ENCODE measurements around the gene RPL32. TPM values are rescaled to one million over a fixed set of nuclear protein-coding genes. Genes with fewer than 3 reads are reported as not detected.
"Not testable (repeated sequence)": the region's sequence is repeated elsewhere in the genome, so short reads cannot be mapped to it uniquely, and the experiment has no call there.

RPL32 gene
- total and polyA plus RNA-seq, 5 donors: 993 to 1,539 (median 1,038) TPM

DNA sequence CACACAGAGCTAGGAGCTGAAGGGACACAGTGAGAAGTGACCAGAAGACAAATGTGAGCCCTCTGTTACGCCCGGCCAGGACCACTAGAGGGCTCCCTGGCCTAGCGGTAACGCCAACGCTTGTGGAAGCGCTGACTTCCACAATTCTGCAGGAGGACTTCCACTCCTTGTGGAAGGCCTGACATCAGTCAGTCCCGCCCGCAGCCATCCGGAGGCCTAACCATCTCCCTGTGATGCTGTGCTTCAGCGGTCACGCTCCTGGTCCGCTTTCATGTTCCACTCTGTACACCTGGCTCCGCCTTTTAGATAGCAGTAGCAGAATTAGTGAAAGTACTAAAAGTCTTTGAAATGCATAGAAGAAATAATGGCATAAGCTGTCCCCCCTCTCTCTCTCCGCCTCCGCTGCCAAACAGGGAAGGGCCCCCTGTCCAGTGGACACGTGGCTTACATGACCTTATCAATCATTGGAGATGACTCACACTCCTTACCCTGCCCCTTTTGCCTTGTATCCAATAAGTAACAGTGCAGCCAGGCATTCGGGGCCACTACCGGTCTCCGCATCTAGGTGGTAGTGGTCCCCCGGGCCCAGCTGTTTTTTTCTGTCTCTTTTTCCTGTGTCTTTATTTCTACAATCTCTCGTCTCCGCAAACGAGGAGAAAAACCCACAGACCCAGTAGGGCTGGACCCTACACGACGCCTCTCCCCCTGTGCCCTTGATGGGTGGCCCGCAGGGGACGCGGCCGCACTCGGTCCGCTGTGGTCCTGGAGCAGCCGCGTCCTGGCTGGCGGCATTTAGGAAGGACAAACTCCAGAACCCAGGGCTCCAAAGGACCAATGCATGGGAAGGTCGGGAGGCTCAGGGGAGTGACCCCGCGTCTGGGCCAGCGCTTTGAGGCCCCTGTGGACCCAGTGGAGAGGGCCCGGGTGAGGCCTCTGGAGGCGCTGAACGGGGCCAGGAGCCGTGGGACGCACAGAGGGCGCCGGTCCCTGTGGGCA, 27.0 kb upstream of the RPL32 start:
- Histone ChIP-seq H3K27ac (ENCODE audit: low read length) (no peak overlapping the region), H3K9me3 (ENCODE audit: control insufficient read depth, low read length) (no peaks in the 10 kb centered on the region), H3K4me3 (ENCODE audit: low read length) (peak overlapping the region; percentile 21), H3K4me1 (ENCODE audit: control insufficient read depth, insufficient read depth, low read length) (no peaks in the 10 kb centered on the region), H3K27me3 (ENCODE audit: control insufficient read depth, insufficient read depth) (no peaks in the 10 kb centered on the region)
- intact Hi-C loops (cut with DNase I): loop anchor here in 1 of 4 donors (10.0 kb wide), 1 partner anchor 734 kb away; no protein-coding TSS in a partner anchor
- 29% methylated on average over 45 of the region's 45 CpGs for WGBS
- DNase-seq: peak; percentile 87 to 94 (median 92)
- ATAC-seq: peak; percentile 91 to 92

DNA sequence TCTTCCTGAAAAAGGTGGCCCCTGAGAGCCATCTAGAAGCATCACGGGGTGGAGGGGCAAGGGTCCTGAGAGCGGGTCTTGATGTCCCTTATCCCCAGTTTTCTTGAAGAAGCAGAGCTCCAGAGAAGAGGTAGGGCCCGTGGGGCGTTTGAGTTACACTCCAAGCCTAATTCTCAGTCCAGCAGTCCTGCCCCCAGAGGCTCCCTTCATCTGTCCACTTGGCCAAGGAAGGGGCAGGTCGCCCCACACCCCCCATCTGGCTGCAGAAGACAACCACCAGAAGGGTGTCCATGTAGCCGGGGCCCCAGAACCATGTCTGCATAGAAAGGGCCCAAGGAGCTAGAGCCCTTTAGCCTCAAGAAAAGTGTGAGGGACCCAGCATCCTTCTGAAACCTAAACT, 25.5 kb upstream of the RPL32 start:
- intact Hi-C loops (cut with DNase I): loop anchor here in 1 of 4 donors (10.0 kb wide), 1 partner anchor 732 kb away; no protein-coding TSS in a partner anchor
- no peak for ATAC-seq
- Histone ChIP-seq H3K27me3 (ENCODE audit: control insufficient read depth, insufficient read depth) (no peaks in the 10 kb centered on the region), H3K4me1 (ENCODE audit: control insufficient read depth, insufficient read depth, low read length) (no peaks in the 10 kb centered on the region), H3K9me3 (ENCODE audit: control insufficient read depth, low read length) (no peaks in the 10 kb centered on the region), H3K4me3 (ENCODE audit: low read length) (no peak overlapping the region), H3K27ac (ENCODE audit: low read length) (no peak overlapping the region)
- 83% methylated on average over 6 of the region's 6 CpGs for WGBS
- DNase-seq: no peak

DNA sequence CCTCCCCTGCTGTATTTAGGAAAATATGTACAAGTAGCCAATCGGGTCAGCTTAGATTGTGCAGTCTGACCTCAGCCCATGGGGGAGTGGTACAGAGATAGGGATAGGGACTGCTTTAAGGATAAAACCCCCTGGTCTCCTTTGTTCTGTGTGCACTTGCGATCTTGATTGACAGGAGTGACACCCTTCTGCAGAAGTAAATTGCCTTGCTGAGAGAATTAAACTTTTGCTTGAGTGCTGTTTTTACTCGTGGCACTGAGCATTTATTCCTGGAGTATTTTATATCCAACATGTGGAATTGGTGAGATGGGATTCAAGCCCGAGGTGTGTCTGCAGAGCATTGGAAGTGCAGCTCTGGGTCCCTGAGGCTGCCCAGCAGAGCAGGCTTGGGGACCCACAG, 23.9 kb upstream of the RPL32 start:
- no peaks in the 10 kb centered on the region for H3K9me3 ChIP-seq (ENCODE audit: control insufficient read depth, low read length)
- no peak overlapping the region for H3K27ac ChIP-seq (ENCODE audit: low read length)
- DNase-seq: no peak
- no peaks in the 10 kb centered on the region for H3K4me1 ChIP-seq (ENCODE audit: control insufficient read depth, insufficient read depth, low read length)
- no peak for ATAC-seq
- intact Hi-C loops (cut with DNase I): loop anchor here in 1 of 4 donors (10.0 kb wide), 1 partner anchor 730 kb away; no protein-coding TSS in a partner anchor
- 92% methylated on average over 4 of the region's 4 CpGs for WGBS
- H3K27me3 ChIP-seq (ENCODE audit: control insufficient read depth, insufficient read depth): no peaks in the 10 kb centered on the region
- H3K4me3 ChIP-seq (ENCODE audit: low read length): no peak overlapping the region

DNA sequence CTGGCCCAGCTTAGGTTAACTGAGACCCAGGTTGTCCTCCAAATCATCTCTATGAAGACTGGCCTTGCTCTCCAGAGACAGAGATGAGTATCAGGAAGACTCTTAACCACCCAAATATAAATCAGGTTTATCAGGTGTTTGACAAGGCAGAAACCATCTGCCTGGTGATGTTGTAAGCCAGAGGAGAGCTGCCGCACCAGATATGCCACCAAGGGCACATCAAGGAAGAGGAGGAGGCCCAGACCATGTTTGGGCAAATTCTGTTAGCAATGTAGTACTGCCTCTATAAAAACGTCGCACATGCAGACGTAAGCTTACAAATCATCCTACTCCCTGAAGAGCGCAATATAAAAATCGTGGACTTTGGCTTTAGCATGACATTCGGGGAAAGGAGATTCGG, 21.0 kb upstream of the RPL32 start:
- intact Hi-C loops (cut with DNase I): loop anchor here in 1 of 4 donors (10.0 kb wide), 1 partner anchor 728 kb away; no protein-coding TSS in a partner anchor
- Histone ChIP-seq H3K9me3 (ENCODE audit: control insufficient read depth, low read length) (no peaks in the 10 kb centered on the region), H3K27me3 (ENCODE audit: control insufficient read depth, insufficient read depth) (no peaks in the 10 kb centered on the region), H3K4me3 (ENCODE audit: low read length) (no peak overlapping the region), H3K27ac (ENCODE audit: low read length) (no peak overlapping the region), H3K4me1 (ENCODE audit: control insufficient read depth, insufficient read depth, low read length) (no peaks in the 10 kb centered on the region)
- no peak for ATAC-seq
- DNase-seq: no peak
- 91% methylated on average over 8 of the region's 8 CpGs for WGBS

DNA sequence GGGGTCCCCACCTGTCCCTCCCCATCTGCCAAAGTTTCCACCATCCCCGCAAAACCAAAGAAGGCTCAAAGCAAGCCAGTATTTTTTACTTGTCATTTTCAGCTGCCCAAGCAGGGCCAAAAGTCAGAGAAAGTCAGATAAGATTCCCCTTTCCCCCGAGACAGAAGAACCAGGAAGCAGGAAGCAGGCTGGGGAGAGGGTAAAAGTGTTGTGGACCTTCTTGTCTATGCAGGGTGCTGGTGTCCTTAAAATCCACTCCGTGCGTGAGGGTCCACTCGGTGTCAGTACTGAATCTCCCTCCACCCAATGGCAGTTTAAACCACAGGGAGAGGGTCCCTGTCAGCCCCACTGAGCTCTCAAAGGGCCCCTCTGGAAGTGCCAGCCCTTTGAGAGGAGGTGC, 20.2 kb upstream of the RPL32 start:
- Histone ChIP-seq H3K9me3 (ENCODE audit: control insufficient read depth, low read length) (no peaks in the 10 kb centered on the region), H3K4me3 (ENCODE audit: low read length) (no peak overlapping the region), H3K27ac (ENCODE audit: low read length) (no peak overlapping the region), H3K27me3 (ENCODE audit: control insufficient read depth, insufficient read depth) (no peaks in the 10 kb centered on the region), H3K4me1 (ENCODE audit: control insufficient read depth, insufficient read depth, low read length) (no peaks in the 10 kb centered on the region)
- no peak for ATAC-seq
- intact Hi-C loops (cut with DNase I): loop anchor here in 1 of 4 donors (10.0 kb wide), 1 partner anchor 727 kb away; no protein-coding TSS in a partner anchor
- WGBS: 63% methylated on average over 5 of the region's 5 CpGs
- DNase-seq: no peak

DNA sequence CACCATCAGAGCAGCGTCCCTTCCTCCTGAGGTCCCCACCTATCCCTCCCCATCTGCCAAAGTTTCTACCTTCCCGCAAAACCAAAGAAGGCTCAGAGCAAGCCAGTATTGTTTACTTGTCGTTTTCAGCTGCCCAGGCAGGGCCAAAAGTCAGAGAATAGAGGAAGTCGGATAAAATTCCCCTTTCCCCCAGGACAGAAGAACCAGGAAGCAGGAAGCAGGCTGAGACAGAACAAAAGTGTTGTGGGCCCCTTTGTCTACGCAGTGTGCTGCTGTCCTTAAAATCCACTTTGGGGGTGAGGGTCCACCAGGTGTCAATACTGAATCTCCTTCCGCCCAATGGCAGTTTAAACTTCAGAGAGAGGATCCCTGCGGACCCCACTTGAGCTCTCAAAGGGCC, 18.5 kb upstream of the RPL32 start:
- no peak overlapping the region for H3K27ac ChIP-seq (ENCODE audit: low read length)

DNA sequence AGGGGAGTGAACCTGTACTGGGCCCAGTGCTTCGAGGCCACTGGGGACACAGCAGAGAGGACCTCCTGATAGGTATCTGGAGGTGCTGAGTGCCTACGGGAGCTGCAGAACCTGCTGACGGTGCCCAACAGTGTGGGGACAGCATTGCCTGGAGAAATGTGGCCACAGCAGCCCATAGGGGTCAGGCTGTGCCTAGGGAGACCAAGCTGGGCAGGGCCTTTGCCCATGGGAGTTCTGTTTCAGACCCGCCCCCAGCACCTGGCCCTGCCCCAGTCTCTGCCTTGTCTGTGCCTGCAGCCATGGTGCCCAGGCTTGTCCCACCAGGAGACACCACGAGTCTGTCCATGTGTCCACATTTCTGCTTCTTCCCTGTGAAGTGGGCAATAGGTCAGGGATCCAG, 15.3 kb upstream of the RPL32 start:
- H3K27me3 ChIP-seq (ENCODE audit: control insufficient read depth, insufficient read depth): no peaks in the 10 kb centered on the region
- no peak overlapping the region for H3K4me3 ChIP-seq (ENCODE audit: low read length)
- DNase-seq: peak in 1 of 3 donors; percentile 43
- intact Hi-C loops (cut with DNase I): no loop called here
- WGBS: 86% methylated on average over 5 of the region's 5 CpGs
- no peaks in the 10 kb centered on the region for H3K9me3 ChIP-seq (ENCODE audit: control insufficient read depth, low read length)
- no peak for ATAC-seq
- no peaks in the 10 kb centered on the region for H3K4me1 ChIP-seq (ENCODE audit: control insufficient read depth, insufficient read depth, low read length)
- H3K27ac ChIP-seq (ENCODE audit: low read length): no peak overlapping the region

More for the DNA sequence above, 18.5 kb upstream of the RPL32 start:
- Histone ChIP-seq H3K4me3 (ENCODE audit: low read length) (no peak overlapping the region), H3K9me3 (ENCODE audit: control insufficient read depth, low read length) (no peaks in the 10 kb centered on the region), H3K4me1 (ENCODE audit: control insufficient read depth, insufficient read depth, low read length) (no peaks in the 10 kb centered on the region), H3K27me3 (ENCODE audit: control insufficient read depth, insufficient read depth) (no peaks in the 10 kb centered on the region)
- ATAC-seq (no peak), DNase-seq (peak in 1 of 3 donors; percentile 14)
- intact Hi-C loops (cut with DNase I): loop anchor here in 1 of 4 donors (10.0 kb wide), 1 partner anchor 725 kb away; no protein-coding TSS in a partner anchor
- 67% methylated on average over 7 of the region's 7 CpGs for WGBS

DNA sequence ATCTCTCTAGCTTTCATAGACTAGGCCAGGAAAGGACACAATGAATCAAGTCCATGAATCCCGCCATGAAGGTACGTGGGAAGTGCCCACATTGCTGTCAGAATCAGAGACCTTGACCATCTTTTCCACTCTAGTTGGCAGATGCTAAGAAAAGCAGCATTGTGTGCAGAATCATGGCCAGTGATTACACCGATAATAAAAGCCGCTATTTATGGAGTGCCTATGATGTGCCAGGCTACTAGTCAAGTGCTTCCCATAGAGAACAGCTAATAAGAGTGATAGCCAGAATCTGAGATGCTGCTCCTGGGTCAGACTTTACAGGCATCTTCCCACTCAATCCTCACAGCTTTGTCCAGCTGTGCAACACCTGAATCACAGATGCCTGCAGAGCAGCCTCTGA, 13.2 kb upstream of the RPL32 start:
- Histone ChIP-seq H3K4me3 (ENCODE audit: low read length) (no peak overlapping the region), H3K4me1 (ENCODE audit: control insufficient read depth, insufficient read depth, low read length) (no peaks in the 10 kb centered on the region), H3K27me3 (ENCODE audit: control insufficient read depth, insufficient read depth) (no peaks in the 10 kb centered on the region), H3K9me3 (ENCODE audit: control insufficient read depth, low read length) (no peaks in the 10 kb centered on the region), H3K27ac (ENCODE audit: low read length) (no peak overlapping the region)
- ATAC-seq (peak in 1 of 2 donors; percentile 27), DNase-seq (no peak)
- 67% methylated on average over 4 of the region's 4 CpGs for WGBS
- intact Hi-C loops (cut with DNase I): no loop called here

DNA sequence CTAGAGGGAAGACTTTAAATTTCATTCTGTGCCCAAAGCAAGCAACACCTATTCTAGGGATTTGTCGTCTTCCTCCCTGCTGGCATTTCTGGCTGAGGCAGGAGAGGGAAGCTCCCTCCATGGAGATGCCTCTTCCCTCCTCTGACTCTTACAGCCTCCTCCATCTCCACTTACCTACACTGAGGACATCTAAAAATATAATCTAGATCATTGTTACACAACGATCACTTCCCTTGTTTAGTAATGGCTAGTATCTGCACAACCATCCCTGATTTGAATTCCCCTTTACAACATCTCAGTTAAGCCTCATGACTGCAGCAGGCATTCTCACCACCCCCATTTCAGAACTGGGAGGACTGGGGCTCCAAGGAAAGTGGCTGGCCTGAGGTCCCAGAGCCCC, 12.5 kb upstream of the RPL32 start:
- H3K9me3 ChIP-seq (ENCODE audit: control insufficient read depth, low read length); ATAC-seq; H3K27ac ChIP-seq (ENCODE audit: low read length); H3K4me1 ChIP-seq (ENCODE audit: control insufficient read depth, insufficient read depth, low read length); H3K4me3 ChIP-seq (ENCODE audit: low read length); DNase-seq; H3K27me3 ChIP-seq (ENCODE audit: control insufficient read depth, insufficient read depth); intact Hi-C loops (cut with DNase I): not testable (repeated sequence)
- 63% methylated on average over 2 of the region's 2 CpGs for WGBS

DNA sequence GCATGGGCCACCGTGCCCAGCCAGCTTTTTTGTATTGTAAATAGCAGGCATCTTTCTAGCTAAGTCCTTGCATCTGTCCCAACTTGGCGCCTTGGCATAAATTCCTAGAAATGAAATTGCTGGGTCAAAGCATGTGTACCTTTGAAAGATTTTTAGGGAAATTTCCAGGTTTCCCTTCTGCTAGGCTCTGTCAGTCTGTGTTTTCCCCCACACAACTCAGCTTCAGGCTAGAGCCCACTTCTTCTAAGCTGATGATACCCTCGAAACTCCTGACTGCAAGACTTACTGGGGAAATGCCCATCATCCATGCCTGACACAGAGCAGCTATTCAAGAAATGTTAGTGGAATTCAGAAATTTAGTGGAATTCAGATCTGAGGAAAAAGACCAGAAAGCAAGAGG, 10.8 kb upstream of the RPL32 start:
- DNase-seq (no peak), ATAC-seq (no peak)
- intact Hi-C loops (cut with DNase I): no loop called here
- H3K9me3 ChIP-seq (ENCODE audit: control insufficient read depth, low read length): no peaks in the 10 kb centered on the region
- no peak overlapping the region for H3K27ac ChIP-seq (ENCODE audit: low read length)
- H3K4me3 ChIP-seq (ENCODE audit: low read length): no peak overlapping the region
- 86% methylated on average over 3 of the region's 3 CpGs for WGBS
- H3K4me1 ChIP-seq (ENCODE audit: control insufficient read depth, insufficient read depth, low read length): no peaks in the 10 kb centered on the region
- no peaks in the 10 kb centered on the region for H3K27me3 ChIP-seq (ENCODE audit: control insufficient read depth, insufficient read depth)

DNA sequence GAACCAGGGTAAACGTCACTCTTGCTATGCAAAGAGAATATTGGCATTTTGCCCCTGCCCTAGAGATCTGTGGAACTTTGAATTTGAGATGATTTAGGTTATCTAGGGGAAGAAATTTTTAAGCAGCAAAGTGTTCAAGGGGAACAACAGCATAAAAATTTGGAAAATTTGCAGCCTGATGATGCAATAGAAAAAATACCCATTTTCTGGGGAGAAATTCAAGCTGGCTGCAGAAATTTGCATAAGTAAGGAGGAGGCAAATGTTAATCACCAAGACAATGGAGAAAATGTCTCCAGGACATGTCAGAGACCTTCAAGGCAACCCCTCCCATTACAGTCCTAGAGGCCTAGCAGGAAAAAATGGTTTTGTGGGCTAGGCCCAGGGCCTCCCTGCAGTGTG, 4.4 kb upstream of the RPL32 start:
- 47% methylated on average over 1 of the region's 1 CpG for WGBS
- Histone ChIP-seq H3K4me3 (ENCODE audit: low read length) (no peak overlapping the region), H3K27me3 (ENCODE audit: control insufficient read depth, insufficient read depth) (no peaks in the 10 kb centered on the region), H3K9me3 (ENCODE audit: control insufficient read depth, low read length) (no peaks in the 10 kb centered on the region), H3K4me1 (ENCODE audit: control insufficient read depth, insufficient read depth, low read length) (no peaks in the 10 kb centered on the region), H3K27ac (ENCODE audit: low read length) (no peak overlapping the region)
- intact Hi-C loops (cut with DNase I): no loop called here
- DNase-seq: no peak
- ATAC-seq: no peak
